Measurements from ENCODE around the gene PAPPA2. TPM values are rescaled to one million over a fixed set of nuclear protein-coding genes. Genes with fewer than 3 reads are reported as not detected.

The PAPPA2 gene
- total and polyA plus RNA-seq, 2 of the 8 experiments (the other 6 are each of a cell fraction or from before 2014, with no cell fraction given), result 0.08 to 0.88 TPM

- TF ChIP-seq TAF7 (optimal IDR thresholded peaks at IDR 0.05; ENCODE audit: borderline replicate concordance, low read depth, low read length), result no peak
- no peak for TF ChIP-seq HDAC6 (IDR thresholded peaks at IDR 0.05; ENCODE audit: low read depth, low read length)
- TF ChIP-seq RFX5 (IDR thresholded peaks at IDR 0.05; ENCODE audit: borderline replicate concordance, low read depth, low read length), result no peak
- no peak for TF ChIP-seq SAP30 (IDR thresholded peaks at IDR 0.05; ENCODE audit: insufficient read depth, insufficient replicate concordance, low read length)
- TF ChIP-seq FOSL1 (IDR thresholded peaks at IDR 0.05; ENCODE audit: insufficient read depth, low read depth, low read length), result no peak
Observed at GRCh38 chr1:176884286-176884685, 421.3 kb downstream of the PAPPA2 start (continued).
